ENCODE results near the gene ALG6. TPM values are rescaled to one million over a fixed set of nuclear protein-coding genes. Genes with fewer than 3 reads are reported as not detected.

ALG6 gene
- total RNA-seq, 2 donors from 2014 or later: 16.7 to 24.7 TPM

DNA sequence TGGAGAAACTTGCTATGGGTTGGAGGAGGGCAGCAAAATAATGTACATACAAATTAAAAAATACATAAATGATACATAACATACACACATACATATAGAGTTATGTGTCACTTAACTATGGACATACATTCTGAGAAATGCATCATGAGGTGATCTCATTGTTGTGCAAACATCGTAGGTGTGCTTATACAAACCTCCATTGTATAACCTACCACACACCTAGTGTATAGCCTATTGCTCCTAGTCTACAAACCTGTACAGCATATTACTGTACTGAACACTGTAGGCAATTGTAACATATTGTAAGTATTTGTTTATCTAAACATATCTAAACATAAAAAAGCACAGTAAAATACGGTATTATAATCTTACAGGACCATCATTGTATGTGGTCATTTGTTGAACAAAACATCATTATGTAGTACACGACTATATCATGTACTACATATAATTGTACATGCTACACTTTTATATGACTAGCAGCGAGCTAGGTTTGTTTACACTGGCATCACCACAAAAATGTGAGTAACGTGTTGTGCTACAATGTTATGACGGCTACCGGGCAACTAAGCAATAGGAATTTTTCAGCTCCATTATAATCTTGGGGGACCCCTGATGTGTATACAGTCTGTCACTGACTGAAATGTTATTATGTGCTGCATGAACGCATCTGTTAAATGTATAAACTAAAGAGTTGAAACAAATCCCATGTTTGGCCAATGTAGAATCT lies 120.1 kb downstream of the ALG6 start:
- H3K9me3 Mint-ChIP-seq: no peaks in the 10 kb centered on the region
- peaks cover 0 to 8% of the 10 kb centered on the region in 2 donors for H3K36me3 Mint-ChIP-seq (ENCODE audit: insufficient read depth in 2 of 2)
- ATAC-seq (replicated peaks in 1 of 2) (no peak), DNase-seq (no peak)
- peaks cover 2% of the 10 kb centered on the region for H3K4me1 Mint-ChIP-seq (ENCODE audit: low read depth)
- no peak overlapping the region for H3K4me3 Mint-ChIP-seq
- no peak overlapping the region for H3K27ac Mint-ChIP-seq
- H3K27me3 Mint-ChIP-seq (ENCODE audit: low read depth): no peaks in the 10 kb centered on the region

Other genes with a start within 250 kb of the ALG6 start
- not detected for gene FOXD3, start 45.1 kb upstream of the ALG6 start, total RNA-seq
- 10 to 100 TPM; 70.0 to 86.5 TPM for gene ITGB3BP, start 155.6 kb downstream of the ALG6 start, total RNA-seq
- 1 to 10 TPM; 7.2 to 7.5 TPM for gene EFCAB7, start 155.9 kb downstream of the ALG6 start, total RNA-seq
- gene PGM1, start 225.8 kb downstream of the ALG6 start, total RNA-seq: 10 to 100 TPM; 34.1 to 36.1 TPM